Activated CD4-positive, alpha-beta memory T cell treated with anti-CD3 and anti-CD28 coated beads for 36 hours (primary cell): ENCODE measurements around the gene DARS1. TPM values are rescaled to one million over a fixed set of nuclear protein-coding genes. Genes with fewer than 3 reads are reported as not detected.

Source experiments
- CTCF ChIA-PET: fragments of 350-600 bp; sonication (Branson Sonifier 250); formaldehyde crosslinking; loops from one replicate; lab custom pipeline; 2021; ENCODE audit warnings: antibody characterized with exemption, inconsistent platforms; lab: Charles Lee
- POLR2A ChIA-PET: fragments of 350-600 bp; sonication (Branson Sonifier 250); formaldehyde crosslinking; loops from one replicate; lab custom pipeline; 2021; ENCODE audit warnings: antibody characterized with exemption; lab: Charles Lee
- DNase-seq: peaks from one replicate; pipeline ENCODE4 v3.0.0-alpha.2; 2020
- H3K27ac Mint-ChIP-seq: one replicate; pipeline ENCODE4 v1.8.0; 2021; ENCODE audit warnings: mixed read lengths
- H3K27me3 Mint-ChIP-seq: one replicate; pipeline ENCODE4 v1.8.0; 2021; ENCODE audit warnings: mixed read lengths
- H3K36me3 Mint-ChIP-seq: one replicate; pipeline ENCODE4 v1.8.0; 2021; ENCODE audit warnings: mixed read lengths
- H3K4me1 Mint-ChIP-seq: one replicate; pipeline ENCODE4 v1.8.0; 2021; ENCODE audit warnings: low read depth, mixed read lengths
- H3K4me3 Mint-ChIP-seq: one replicate; pipeline ENCODE4 v1.8.0; 2021; ENCODE audit warnings: mild to moderate bottlenecking, mixed read lengths
- H3K9me3 Mint-ChIP-seq: one replicate; pipeline ENCODE4 v1.8.0; 2021; ENCODE audit warnings: mixed read lengths
- intact Hi-C: fragments of 100-400 bp; cut with micrococcal nuclease; formaldehyde crosslinking; loops from one replicate; pipeline ENCODE4 v1.15.1; 2023
- total RNA-seq, 2 experiments: library from RNA; stranded (reverse); gene quantifications; one replicate each; pipeline ENCODE4 v1.2.3, GENCODE V29; 2021

Gene DARS1
- total RNA-seq, 2 experiments from 2014 or later: 215 to 218 TPM

- ChIA-PET POLR2A (no interaction called here), CTCF (interaction anchor here (0.6 kb wide), 1 partner anchor 108 kb away, joined by 4 read pairs; no protein-coding TSS in a partner anchor)
- Mint-ChIP-seq H3K27ac (no peak overlapping the region), H3K4me3 (no peak overlapping the region), H3K4me1 (no peaks in the 10 kb centered on the region), H3K36me3 (no peaks in the 10 kb centered on the region), H3K9me3 (no peaks in the 10 kb centered on the region), H3K27me3 (no peaks in the 10 kb centered on the region)
- DNase-seq: no peak
- intact Hi-C loops: no loop called here
Measured at GRCh38 chr2:136024185-136024584, 38.8 kb upstream of the DARS1 start.

GRCh38 chr2:136023416-136023815 is 38.0 kb upstream of the DARS1 start:
- ChIA-PET POLR2A (no interaction called here), CTCF (interaction anchor here (0.5 kb wide), 1 partner anchor 60 kb away, joined by 3 read pairs; no protein-coding TSS in a partner anchor)
- Mint-ChIP-seq H3K27me3 (no peaks in the 10 kb centered on the region), H3K9me3 (no peaks in the 10 kb centered on the region), H3K4me3 (no peak overlapping the region), H3K36me3 (no peaks in the 10 kb centered on the region), H3K4me1 (no peaks in the 10 kb centered on the region), H3K27ac (no peak overlapping the region)
- intact Hi-C loops: no loop called here
- DNase-seq: no peak

GRCh38 chr2:136022396-136023146 is 37.1 kb upstream of the DARS1 start:
- Mint-ChIP-seq H3K36me3 (no peaks in the 10 kb centered on the region), H3K9me3 (no peaks in the 10 kb centered on the region), H3K27me3 (no peaks in the 10 kb centered on the region), H3K4me1 (no peaks in the 10 kb centered on the region), H3K4me3 (no peak overlapping the region), H3K27ac (no peak overlapping the region)
- ChIA-PET POLR2A (interaction anchor here (1.4 kb wide), 1 partner anchor 17 kb away, joined by 3 read pairs; no protein-coding TSS in a partner anchor), CTCF (no interaction called here)
- intact Hi-C loops: no loop called here
- no peak for DNase-seq

GRCh38 chr2:136021976-136022375 is 36.5 kb upstream of the DARS1 start:
- H3K36me3 Mint-ChIP-seq: no peaks in the 10 kb centered on the region
- no peak overlapping the region for H3K4me3 Mint-ChIP-seq
- POLR2A ChIA-PET: interaction anchor here (1.4 kb wide), 1 partner anchor 16 kb away, joined by 3 read pairs; no protein-coding TSS in a partner anchor
- CTCF ChIA-PET: no interaction called here
- no peak for DNase-seq
- no peaks in the 10 kb centered on the region for H3K27me3 Mint-ChIP-seq
- no peak overlapping the region for H3K27ac Mint-ChIP-seq
- no peaks in the 10 kb centered on the region for H3K4me1 Mint-ChIP-seq
- intact Hi-C loops: no loop called here
- H3K9me3 Mint-ChIP-seq: no peaks in the 10 kb centered on the region

GRCh38 chr2:136021406-136021805 is 36.0 kb upstream of the DARS1 start:
- no peaks in the 10 kb centered on the region for H3K36me3 Mint-ChIP-seq
- H3K27me3 Mint-ChIP-seq: no peaks in the 10 kb centered on the region
- H3K4me3 Mint-ChIP-seq: no peak overlapping the region
- no peak overlapping the region for H3K27ac Mint-ChIP-seq
- no peaks in the 10 kb centered on the region for H3K4me1 Mint-ChIP-seq
- intact Hi-C loops: no loop called here
- ChIA-PET POLR2A (interaction anchor here (1.4 kb wide), 1 partner anchor 16 kb away, joined by 3 read pairs; no protein-coding TSS in a partner anchor), CTCF (no interaction called here)
- H3K9me3 Mint-ChIP-seq: no peaks in the 10 kb centered on the region
- DNase-seq: no peak

GRCh38 chr2:136020831-136021230 is 35.4 kb upstream of the DARS1 start:
- ChIA-PET CTCF (no interaction called here), POLR2A (no interaction called here)
- Mint-ChIP-seq H3K27ac (no peak overlapping the region), H3K9me3 (no peaks in the 10 kb centered on the region), H3K4me1 (peaks cover 1% of the 10 kb centered on the region), H3K4me3 (no peak overlapping the region), H3K27me3 (no peaks in the 10 kb centered on the region), H3K36me3 (no peaks in the 10 kb centered on the region)
- intact Hi-C loops: no loop called here
- DNase-seq: no peak

GRCh38 chr2:136019825-136020224 is 34.4 kb upstream of the DARS1 start:
- Mint-ChIP-seq H3K4me3 (no peak overlapping the region), H3K4me1 (peaks cover 5% of the 10 kb centered on the region), H3K27ac (no peak overlapping the region), H3K27me3 (no peaks in the 10 kb centered on the region), H3K9me3 (no peaks in the 10 kb centered on the region), H3K36me3 (no peaks in the 10 kb centered on the region)
- intact Hi-C loops: no loop called here
- ChIA-PET POLR2A (interaction anchor here (0.6 kb wide), 1 partner anchor 21 kb away, joined by 6 read pairs; no protein-coding TSS in a partner anchor), CTCF (no interaction called here)
- DNase-seq: no peak

- no peaks in the 10 kb centered on the region for H3K27me3 Mint-ChIP-seq
- DNase-seq: no peak
- H3K4me1 Mint-ChIP-seq: peaks cover 5% of the 10 kb centered on the region
- no peaks in the 10 kb centered on the region for H3K36me3 Mint-ChIP-seq
- no peaks in the 10 kb centered on the region for H3K9me3 Mint-ChIP-seq
- H3K4me3 Mint-ChIP-seq: no peak overlapping the region
- ChIA-PET CTCF (no interaction called here), POLR2A (no interaction called here)
- intact Hi-C loops: no loop called here
- no peak overlapping the region for H3K27ac Mint-ChIP-seq
Measured at GRCh38 chr2:136019306-136019705, 33.9 kb upstream of the DARS1 start.

- POLR2A ChIA-PET: interaction anchor here (0.6 kb wide), 1 partner anchor 68 kb away, joined by 4 read pairs; no protein-coding TSS in a partner anchor
- Mint-ChIP-seq H3K36me3 (no peaks in the 10 kb centered on the region), H3K4me3 (no peak overlapping the region), H3K27me3 (no peaks in the 10 kb centered on the region), H3K9me3 (no peaks in the 10 kb centered on the region), H3K27ac (no peak overlapping the region), H3K4me1 (peaks cover 9% of the 10 kb centered on the region)
- intact Hi-C loops: no loop called here
- DNase-seq: no peak
- CTCF ChIA-PET: interaction anchor here (0.6 kb wide), 1 partner anchor 55 kb away, joined by 3 read pairs; no protein-coding TSS in a partner anchor
Measured at GRCh38 chr2:136017786-136018185, 32.4 kb upstream of the DARS1 start.

- H3K27me3 Mint-ChIP-seq: no peaks in the 10 kb centered on the region
- ChIA-PET CTCF (no interaction called here), POLR2A (no interaction called here)
- DNase-seq: no peak
- no peaks in the 10 kb centered on the region for H3K9me3 Mint-ChIP-seq
- H3K27ac Mint-ChIP-seq: no peak overlapping the region
- H3K4me1 Mint-ChIP-seq: peaks cover 9% of the 10 kb centered on the region
- no peak overlapping the region for H3K4me3 Mint-ChIP-seq
- intact Hi-C loops: no loop called here
- H3K36me3 Mint-ChIP-seq: no peaks in the 10 kb centered on the region
Measured at GRCh38 chr2:136016836-136017235, 31.4 kb upstream of the DARS1 start.

- H3K4me1 Mint-ChIP-seq: peaks cover 9% of the 10 kb centered on the region
- no peaks in the 10 kb centered on the region for H3K9me3 Mint-ChIP-seq
- intact Hi-C loops: no loop called here
- H3K27ac Mint-ChIP-seq: no peak overlapping the region
- ChIA-PET CTCF (no interaction called here), POLR2A (no interaction called here)
- H3K27me3 Mint-ChIP-seq: no peaks in the 10 kb centered on the region
- H3K4me3 Mint-ChIP-seq: no peak overlapping the region
- H3K36me3 Mint-ChIP-seq: no peaks in the 10 kb centered on the region
- no peak for DNase-seq
Measured at GRCh38 chr2:136016427-136016826, 31.0 kb upstream of the DARS1 start.

- Mint-ChIP-seq H3K4me3 (no peak overlapping the region), H3K27ac (no peak overlapping the region), H3K9me3 (no peaks in the 10 kb centered on the region), H3K4me1 (peaks cover 9% of the 10 kb centered on the region), H3K36me3 (no peaks in the 10 kb centered on the region), H3K27me3 (no peaks in the 10 kb centered on the region)
- no peak for DNase-seq
- ChIA-PET CTCF (no interaction called here), POLR2A (no interaction called here)
- intact Hi-C loops: no loop called here
Measured at GRCh38 chr2:136015699-136016098, 30.3 kb upstream of the DARS1 start.

- Mint-ChIP-seq H3K27ac (no peak overlapping the region), H3K36me3 (no peaks in the 10 kb centered on the region), H3K4me1 (peaks cover 11% of the 10 kb centered on the region), H3K4me3 (no peak overlapping the region), H3K9me3 (no peaks in the 10 kb centered on the region), H3K27me3 (no peaks in the 10 kb centered on the region)
- intact Hi-C loops: no loop called here
- ChIA-PET POLR2A (no interaction called here), CTCF (no interaction called here)
- DNase-seq: no peak
Measured at GRCh38 chr2:136014411-136014810, 29.0 kb upstream of the DARS1 start.
